ENCODE data around the gene GJD3.
A peak's percentile ranks its signal among the peaks of the same experiment; 100 is the strongest.

Gene GJD3

GRCh38 chr17:40315678-40316570 is 48.6 kb downstream of the GJD3 start:
- TF ChIP-seq REST (IDR thresholded peaks at IDR 0.05; ENCODE audit: insufficient read depth in 1 of 2, low read depth in 2 of 2, low read length in 2 of 2) (no peak), SIN3A (IDR thresholded peaks at IDR 0.05; ENCODE audit: borderline replicate concordance, insufficient read depth, low read length) (no peak), FOXP2 (optimal IDR thresholded peaks at IDR 0.05; ENCODE audit: borderline replicate concordance, extremely low read depth, extremely low read length, insufficient read depth) (no peak), TAF1 (IDR thresholded peaks at IDR 0.05; ENCODE audit: borderline replicate concordance, insufficient read depth, low read length) (no peak), POLR2AphosphoS5 (IDR thresholded peaks at IDR 0.05; ENCODE audit: low read depth, low read length) (no peak)

GRCh38 chr17:40315206-40315605 is 49.3 kb downstream of the GJD3 start:
- TF ChIP-seq FOXP2 (optimal IDR thresholded peaks at IDR 0.05; ENCODE audit: borderline replicate concordance, extremely low read depth, extremely low read length, insufficient read depth) = no peak
- no peak for TF ChIP-seq POLR2AphosphoS5 (IDR thresholded peaks at IDR 0.05; ENCODE audit: low read depth, low read length)
- TF ChIP-seq REST (IDR thresholded peaks at IDR 0.05; ENCODE audit: insufficient read depth in 1 of 2, low read depth in 2 of 2, low read length in 2 of 2) = no peak
- TF ChIP-seq SIN3A (IDR thresholded peaks at IDR 0.05; ENCODE audit: borderline replicate concordance, insufficient read depth, low read length) = no peak
- no peak for TF ChIP-seq TAF1 (IDR thresholded peaks at IDR 0.05; ENCODE audit: borderline replicate concordance, insufficient read depth, low read length)

GRCh38 chr17:40314584-40314956 is 50.0 kb downstream of the GJD3 start:
- no peak for TF ChIP-seq REST (IDR thresholded peaks at IDR 0.05; ENCODE audit: insufficient read depth in 1 of 2, low read depth in 2 of 2, low read length in 2 of 2)
- no peak for TF ChIP-seq TAF1 (IDR thresholded peaks at IDR 0.05; ENCODE audit: borderline replicate concordance, insufficient read depth, low read length)
- no peak for TF ChIP-seq POLR2AphosphoS5 (IDR thresholded peaks at IDR 0.05; ENCODE audit: low read depth, low read length)
- no peak for TF ChIP-seq SIN3A (IDR thresholded peaks at IDR 0.05; ENCODE audit: borderline replicate concordance, insufficient read depth, low read length)
- peak; percentile 47 for TF ChIP-seq FOXP2 (optimal IDR thresholded peaks at IDR 0.05; ENCODE audit: borderline replicate concordance, extremely low read depth, extremely low read length, insufficient read depth)

GRCh38 chr17:40313668-40314583 is 50.6 kb downstream of the GJD3 start:
- TF ChIP-seq REST (IDR thresholded peaks at IDR 0.05; ENCODE audit: insufficient read depth in 1 of 2, low read depth in 2 of 2, low read length in 2 of 2) (no peak), FOXP2 (optimal IDR thresholded peaks at IDR 0.05; ENCODE audit: borderline replicate concordance, extremely low read depth, extremely low read length, insufficient read depth) (no peak)
